Left lung (tissue), 10 donors: ENCODE data around the gene CXCL3. TPM values are rescaled to one million over a fixed set of nuclear protein-coding genes. Genes with fewer than 3 reads are reported as not detected.

ENCODE experiments used
- ATAC-seq: fragments of 200-7000 bp; cut with Tn5 transposase; one replicate; pipeline ENCODE4 v1.9.1; 2020; ENCODE audit warnings: moderate library complexity
- DNase-seq, 4 donors: peaks; one replicate each; pipeline ENCODE4 v3.0.0-alpha.2; 2013 to 2020
- H3K27ac ChIP-seq, 2 donors: fragments of 200-600 bp; sonication (generic) in 1 of 2; one replicate each; pipeline versions ENCODE4 v1.5.0 to v1.8.0; 2020 to 2021
- H3K27me3 ChIP-seq, 2 donors: fragments of 200-600 bp; sonication (generic) in 1 of 2; one replicate each; pipeline versions ENCODE4 v1.5.0 to v1.8.0; 2020 to 2021
- H3K36me3 ChIP-seq, 2 donors: fragments of 200-600 bp; sonication (generic) in 1 of 2; one replicate each; pipeline versions ENCODE4 v1.5.0 to v1.8.0; 2020 to 2021
- H3K4me1 ChIP-seq, 2 donors: fragments of 200-600 bp; one replicate each; pipeline ENCODE4 v1.8.0; 2021
- H3K4me3 ChIP-seq, 2 donors: fragments of 200-600 bp; sonication (generic) in 1 of 2; one replicate each; pipeline versions ENCODE4 v1.5.0 to v1.8.0; 2020 to 2021; ENCODE audit warnings: mild to moderate bottlenecking in 1 of 2
- H3K9me3 ChIP-seq, 2 donors: fragments of 200-600 bp; sonication (generic) in 1 of 2; one replicate each; pipeline versions ENCODE4 v1.5.0 to v1.8.0; 2020 to 2021
- intact Hi-C, 2 donors: fragments of 100-400 bp; cut with DNase I; formaldehyde crosslinking; loops; one replicate each; pipeline versions ENCODE4 v1.11.2 to v1.14.2; 2022
- polyA plus RNA-seq, 6 donors: library from polyadenylated mRNA; unstranded; fragments of 120-200 nt; gene quantifications; one replicate each; pipeline ENCODE4 v1.2.1, GENCODE V29; 2013; ENCODE audit not compliant: insufficient read length in 6 of 6
- total RNA-seq, 2 donors: library from RNA; stranded (reverse); fragmentation: NEBNext Ultra II Directional; extraction: Animal tissue kit (Norgen Biotek cat#: 25700); gene quantifications; one replicate each; pipeline ENCODE4 v1.2.1, GENCODE V29; 2021
- TF ChIP-seq, protein P1 (sequence below), 2 donors: fragments of 200-600 bp; sonication (generic) in 1 of 2; IDR thresholded peaks; one replicate each; pipeline versions ENCODE4 v1.5.0 to v1.8.0; 2021; ENCODE audit warnings: antibody characterized with exemption in 2 of 2
- donor health status: DM: no; HTN: yes; CAD: no.
- donor health status: DM: no; HTN: no; CAD: no.

Gene CXCL3
- total and polyA plus RNA-seq, 8 donors = 0.49 to 15.2 (median 1.0) TPM

DNA sequence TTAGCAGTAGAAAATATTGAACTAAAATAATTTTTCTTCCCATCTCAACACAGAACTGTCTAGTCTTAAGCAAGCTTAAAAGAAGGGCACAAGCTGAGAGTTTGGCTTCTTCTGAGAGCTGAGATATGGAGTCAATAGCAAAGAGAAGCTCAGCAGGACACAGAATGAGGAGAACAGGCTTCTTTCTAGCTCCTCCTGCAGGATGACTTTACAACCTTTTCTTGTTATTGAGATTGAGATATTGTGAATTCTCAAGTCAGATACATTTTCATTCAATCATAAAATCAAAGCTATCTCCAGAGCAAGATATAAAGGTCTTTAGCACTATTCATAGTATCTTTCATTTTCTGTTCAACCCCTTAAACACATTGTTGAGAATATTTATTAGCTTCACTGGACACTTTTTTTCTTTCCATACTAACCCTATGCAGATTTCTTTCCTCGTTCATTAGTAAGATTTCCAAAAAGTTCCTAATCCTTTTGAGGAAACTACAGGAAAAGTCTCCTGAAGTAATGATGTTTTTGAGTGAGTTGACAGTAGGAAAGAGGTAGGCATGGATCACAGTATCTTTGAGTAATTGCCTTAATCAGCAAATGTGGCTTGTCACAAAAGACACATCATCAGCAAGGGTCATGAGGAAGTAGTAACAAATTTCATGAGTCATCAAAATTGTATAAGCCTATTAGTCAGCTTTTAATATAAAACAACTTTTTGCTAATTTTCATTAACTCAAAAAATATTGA is 17.8 kb upstream of the CXCL3 start:
- H3K27me3 ChIP-seq = no peaks in the 10 kb centered on the region
- no peaks in the 10 kb centered on the region for H3K36me3 ChIP-seq
- peak overlapping the region in 1 of 2 donors; percentile 58 for H3K27ac ChIP-seq
- no peak overlapping the region for H3K4me3 ChIP-seq
- no peaks in the 10 kb centered on the region for H3K9me3 ChIP-seq
- ATAC-seq (peak; percentile 50), DNase-seq (no peak)
- TF ChIP-seq, protein P1, sequence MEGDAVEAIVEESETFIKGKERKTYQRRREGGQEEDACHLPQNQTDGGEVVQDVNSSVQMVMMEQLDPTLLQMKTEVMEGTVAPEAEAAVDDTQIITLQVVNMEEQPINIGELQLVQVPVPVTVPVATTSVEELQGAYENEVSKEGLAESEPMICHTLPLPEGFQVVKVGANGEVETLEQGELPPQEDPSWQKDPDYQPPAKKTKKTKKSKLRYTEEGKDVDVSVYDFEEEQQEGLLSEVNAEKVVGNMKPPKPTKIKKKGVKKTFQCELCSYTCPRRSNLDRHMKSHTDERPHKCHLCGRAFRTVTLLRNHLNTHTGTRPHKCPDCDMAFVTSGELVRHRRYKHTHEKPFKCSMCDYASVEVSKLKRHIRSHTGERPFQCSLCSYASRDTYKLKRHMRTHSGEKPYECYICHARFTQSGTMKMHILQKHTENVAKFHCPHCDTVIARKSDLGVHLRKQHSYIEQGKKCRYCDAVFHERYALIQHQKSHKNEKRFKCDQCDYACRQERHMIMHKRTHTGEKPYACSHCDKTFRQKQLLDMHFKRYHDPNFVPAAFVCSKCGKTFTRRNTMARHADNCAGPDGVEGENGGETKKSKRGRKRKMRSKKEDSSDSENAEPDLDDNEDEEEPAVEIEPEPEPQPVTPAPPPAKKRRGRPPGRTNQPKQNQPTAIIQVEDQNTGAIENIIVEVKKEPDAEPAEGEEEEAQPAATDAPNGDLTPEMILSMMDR (IDR thresholded peaks at IDR 0.05) = no peak
- intact Hi-C loops = no loop called here
- peaks cover 0 to 6% of the 10 kb centered on the region in 2 donors for H3K4me1 ChIP-seq

DNA sequence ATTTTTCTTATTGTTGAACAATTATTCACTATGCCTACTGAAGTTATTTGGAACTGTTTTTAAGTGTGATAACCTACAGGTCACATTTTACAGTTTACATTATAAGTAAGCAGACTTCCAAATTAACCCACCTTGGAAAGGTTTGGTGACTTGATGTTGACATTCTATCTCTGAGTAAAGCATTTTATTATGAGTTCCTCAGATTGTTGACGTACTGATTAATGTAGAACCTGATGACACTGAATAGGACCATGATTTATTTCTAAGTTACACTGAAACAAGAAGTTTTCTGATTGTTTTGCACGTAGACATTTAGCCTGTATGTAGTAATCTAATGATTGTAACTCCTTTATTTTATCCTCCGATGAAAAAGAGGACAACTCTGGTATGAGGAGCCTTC is 17.0 kb upstream of the CXCL3 start:
- peaks cover 0 to 6% of the 10 kb centered on the region in 2 donors for H3K4me1 ChIP-seq
- H3K9me3 ChIP-seq = no peaks in the 10 kb centered on the region
- H3K27ac ChIP-seq = no peak overlapping the region
- no peak overlapping the region for H3K4me3 ChIP-seq
- intact Hi-C loops = no loop called here
- TF ChIP-seq, protein P1 (IDR thresholded peaks at IDR 0.05) = no peak
- DNase-seq (no peak), ATAC-seq (no peak)
- no peaks in the 10 kb centered on the region for H3K27me3 ChIP-seq
- no peaks in the 10 kb centered on the region for H3K36me3 ChIP-seq

DNA sequence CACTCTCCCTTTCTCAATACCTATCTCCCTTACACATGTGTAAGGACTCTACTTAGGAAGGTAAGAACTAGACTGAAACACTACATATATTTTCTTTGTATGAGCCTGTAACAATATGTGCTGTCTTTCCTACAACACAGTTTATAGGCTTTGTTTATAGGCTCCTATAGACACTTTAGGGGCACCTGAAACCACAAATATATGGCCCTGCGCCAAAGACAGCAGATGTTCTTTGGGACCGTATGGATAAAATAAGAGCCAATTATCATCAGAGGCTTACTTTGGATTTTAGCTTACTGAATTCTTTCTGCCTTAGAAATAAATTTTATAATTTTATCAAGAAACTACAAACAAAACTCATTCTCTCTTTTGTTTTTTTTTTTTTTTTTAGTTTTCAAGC is 16.6 kb upstream of the CXCL3 start:
- peaks cover 0 to 6% of the 10 kb centered on the region in 2 donors for H3K4me1 ChIP-seq
- no peak overlapping the region for H3K27ac ChIP-seq
- no peak for DNase-seq
- TF ChIP-seq, protein P1 (IDR thresholded peaks at IDR 0.05) = no peak
- ATAC-seq = no peak
- H3K36me3 ChIP-seq = no peaks in the 10 kb centered on the region
- H3K27me3 ChIP-seq = no peaks in the 10 kb centered on the region
- intact Hi-C loops = no loop called here
- no peak overlapping the region for H3K4me3 ChIP-seq
- no peaks in the 10 kb centered on the region for H3K9me3 ChIP-seq

DNA sequence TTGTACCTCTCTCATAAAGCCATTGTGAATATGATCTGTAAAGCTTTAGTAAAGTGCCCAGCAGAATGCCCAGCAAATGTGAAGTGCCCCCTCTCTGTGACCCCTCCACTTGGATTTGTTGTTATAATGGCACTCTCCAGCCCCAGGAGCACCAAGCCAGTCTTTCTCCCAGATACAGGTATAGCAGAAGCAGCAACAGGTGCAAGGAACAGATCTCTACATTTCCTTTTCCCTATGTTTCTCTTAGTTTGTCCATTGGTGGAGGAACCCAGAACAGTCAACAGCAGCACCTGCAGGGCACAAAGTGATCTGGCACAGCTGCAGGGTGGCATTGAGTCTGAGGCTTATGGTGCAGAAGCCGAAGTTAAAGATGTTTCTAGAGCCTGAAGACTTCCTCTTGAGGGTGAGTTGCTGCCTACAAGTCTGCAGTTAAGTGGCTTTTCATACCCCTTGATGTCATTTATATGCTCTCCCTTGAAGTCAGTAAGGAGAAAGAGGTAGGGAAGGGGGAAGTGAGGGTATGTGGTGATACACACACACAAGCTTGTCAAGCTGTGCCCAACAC is 16.1 kb upstream of the CXCL3 start:
- peaks cover 0 to 6% of the 10 kb centered on the region in 2 donors for H3K4me1 ChIP-seq
- no peak overlapping the region for H3K27ac ChIP-seq
- intact Hi-C loops = no loop called here
- no peaks in the 10 kb centered on the region for H3K9me3 ChIP-seq
- H3K27me3 ChIP-seq = no peaks in the 10 kb centered on the region
- DNase-seq (no peak), ATAC-seq (peak; percentile 63)
- no peaks in the 10 kb centered on the region for H3K36me3 ChIP-seq
- TF ChIP-seq, protein P1 (IDR thresholded peaks at IDR 0.05) = no peak
- H3K4me3 ChIP-seq = no peak overlapping the region

DNA sequence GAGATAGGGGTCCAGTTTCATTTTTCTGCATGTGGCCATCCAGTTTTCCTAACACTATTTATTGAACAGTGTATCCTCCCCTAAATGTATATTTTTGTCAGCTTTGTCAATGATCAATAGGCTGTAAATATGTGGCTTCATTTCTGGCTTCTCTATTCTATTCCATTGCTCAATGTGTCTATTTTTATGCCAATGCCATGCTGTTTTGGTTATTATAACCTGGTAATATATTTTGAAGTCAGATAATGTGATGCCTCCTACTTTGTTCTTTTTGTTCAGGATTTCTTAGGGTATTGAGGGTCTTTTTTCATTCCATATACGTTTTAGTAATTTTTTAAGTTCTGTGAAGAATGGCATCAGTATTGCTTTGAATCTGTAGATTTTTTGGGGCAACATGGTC is 8.7 kb upstream of the CXCL3 start:
- no peaks in the 10 kb centered on the region for H3K36me3 ChIP-seq
- H3K27me3 ChIP-seq = no peaks in the 10 kb centered on the region
- TF ChIP-seq, protein P1 (IDR thresholded peaks at IDR 0.05) = no peak
- peaks cover 0 to 10% of the 10 kb centered on the region in 2 donors for H3K9me3 ChIP-seq
- DNase-seq = no peak
- intact Hi-C loops = no loop called here
- no peak for ATAC-seq
- H3K4me3 ChIP-seq = no peak overlapping the region
- peaks cover 0 to 10% of the 10 kb centered on the region in 2 donors for H3K4me1 ChIP-seq
- H3K27ac ChIP-seq = no peak overlapping the region
